HepG2 (cell line): Measurements from ENCODE around the gene WWC1.

Experiments
- CEBPB ChIP-seq: IDR thresholded peaks from 2 replicates; pipeline ENCODE4 v1.6.1; 2011; ENCODE audit warnings: low read depth, low read length, improper control_type of control experiment, borderline replicate concordance
- CHCHD3 ChIP-seq: sonication (generic); formaldehyde crosslinking; IDR thresholded peaks from 2 replicates; pipeline ENCODE4 v1.8.0; 2022; ENCODE audit warnings: mild to moderate bottlenecking, missing genetic modification reagents, moderate library complexity
- CTCF ChIP-seq: sonication (generic); formaldehyde crosslinking; IDR thresholded peaks from 2 replicates; pipeline ENCODE4 v1.5.0; 2020; ENCODE audit warnings: mild to moderate bottlenecking, missing genetic modification reagents, moderate library complexity
- DMAP1 ChIP-seq: IDR thresholded peaks from 2 replicates; pipeline ENCODE4 v1.6.1; 2016
- NFE2L2 ChIP-seq: fragments of 150-350 bp; IDR thresholded peaks from 2 replicates; pipeline ENCODE4 v1.6.1; 2014; ENCODE audit warnings: low read length
- PHF8 ChIP-seq: sonication (generic); formaldehyde crosslinking; IDR thresholded peaks from 2 replicates; pipeline ENCODE4 v1.5.0; 2020; ENCODE audit warnings: missing genetic modification reagents
- POLR2A ChIP-seq, 2 experiments: IDR thresholded peaks; 2 replicates each; pipeline ENCODE4 v1.6.1; 2011; ENCODE audit warnings: low read depth in 2 of 2, low read length in 2 of 2, mild to moderate bottlenecking in 1 of 2, moderate library complexity in 1 of 2; ENCODE audit not compliant: insufficient read depth in 1 of 2
- RERE ChIP-seq: IDR thresholded peaks from 2 replicates; pipeline ENCODE4 v1.6.1; 2016; ENCODE audit warnings: low read depth, missing genetic modification reagents, missing compliant biosample characterization
- SAFB2 ChIP-seq: sonication (generic); formaldehyde crosslinking; IDR thresholded peaks from 2 replicates; pipeline ENCODE4 v1.5.1; 2020; ENCODE audit warnings: missing genetic modification reagents, low read depth, mild to moderate bottlenecking, borderline replicate concordance
- ZBTB7A ChIP-seq: sonication (generic); formaldehyde crosslinking; IDR thresholded peaks from 2 replicates; pipeline ENCODE4 v1.8.0; 2022; ENCODE audit warnings: mild to moderate bottlenecking, missing genetic modification reagents
- ZEB1 ChIP-seq: IDR thresholded peaks from 2 replicates; pipeline ENCODE4 v1.6.1; 2012; ENCODE audit warnings: mild to moderate bottlenecking, low read depth, inconsistent platforms; ENCODE audit not compliant: insufficient replicate concordance
- ZFP36 ChIP-seq: fragments of 150-350 bp; IDR thresholded peaks from 2 replicates; pipeline ENCODE4 v1.6.1; 2018; ENCODE audit warnings: borderline replicate concordance, low read length, low read depth; ENCODE audit not compliant: partially characterized antibody

GRCh38 chr5:168426007-168426863, 134.8 kb downstream of the WWC1 start:
- TF ChIP-seq ZFP36 (no peak), NFE2L2 (no peak), ZEB1 (no peak), CTCF (CRISPR knock-in tag) (no peak), DMAP1 (no peak), POLR2A (IDR thresholded peaks at IDR 0.05; ENCODE audit: insufficient read depth in 1 of 2, low read depth in 2 of 2, low read length in 2 of 2) (no peak), ZBTB7A (CRISPR knock-in tag) (no peak), CEBPB (no peak), PHF8 (no peak), CHCHD3 (no peak), SAFB2 (CRISPR knock-in tag) (no peak), RERE (CRISPR knock-in tag) (no peak)
